ENCODE results near the gene SPAG16.
"Not testable (repeated sequence)": the region's sequence is repeated elsewhere in the genome, so short reads cannot be mapped to it uniquely, and the experiment has no call there.

The SPAG16 gene

GRCh38 chr2:213274143-213274542 lies 10.1 kb upstream of the SPAG16 start:
- no peak for DNase-seq

- no peak for DNase-seq
Measured at GRCh38 chr2:213275265-213275664, 9.0 kb upstream of the SPAG16 start.

- not testable (repeated sequence) for DNase-seq
Measured at GRCh38 chr2:213277134-213277533, 7.1 kb upstream of the SPAG16 start.

GRCh38 chr2:213279116-213279620 lies 5.1 kb upstream of the SPAG16 start:
- DNase-seq: no peak

- no peak for DNase-seq
Measured at GRCh38 chr2:213279971-213280370, 4.3 kb upstream of the SPAG16 start.

GRCh38 chr2:213281156-213281555 lies 3.1 kb upstream of the SPAG16 start:
- DNase-seq: no peak

- no peak for DNase-seq
Measured at GRCh38 chr2:213285404-213285803, 1.1 kb downstream of the SPAG16 start.

- DNase-seq: no peak
Measured at GRCh38 chr2:213286161-213286560, 1.9 kb downstream of the SPAG16 start.

GRCh38 chr2:213288913-213289700 lies 4.8 kb downstream of the SPAG16 start:
- no peak for DNase-seq

GRCh38 chr2:213290501-213290900 lies 6.2 kb downstream of the SPAG16 start:
- DNase-seq: no peak

GRCh38 chr2:213296270-213296669 lies 12.0 kb downstream of the SPAG16 start:
- no peak for DNase-seq

GRCh38 chr2:213306316-213306942 lies 22.2 kb downstream of the SPAG16 start:
- no peak for DNase-seq

- DNase-seq: no peak
Measured at GRCh38 chr2:213315168-213315876, 31.1 kb downstream of the SPAG16 start.

- no peak for DNase-seq
Measured at GRCh38 chr2:213316001-213316735, 31.9 kb downstream of the SPAG16 start.

- no peak for DNase-seq
Measured at GRCh38 chr2:213317929-213318328, 33.7 kb downstream of the SPAG16 start.

- no peak for DNase-seq
Measured at GRCh38 chr2:213320604-213321003, 36.3 kb downstream of the SPAG16 start.

- DNase-seq: no peak
Measured at GRCh38 chr2:213336253-213336770, 52.0 kb downstream of the SPAG16 start.

GRCh38 chr2:213353419-213353818 lies 69.2 kb downstream of the SPAG16 start:
- no peak for DNase-seq

GRCh38 chr2:213376644-213377043 lies 92.4 kb downstream of the SPAG16 start:
- no peak for DNase-seq

GRCh38 chr2:213407027-213407426 lies 122.8 kb downstream of the SPAG16 start:
- not testable (repeated sequence) for DNase-seq

- DNase-seq: not testable (repeated sequence)
Measured at GRCh38 chr2:213408426-213409070, 124.3 kb downstream of the SPAG16 start.

- DNase-seq: not testable (repeated sequence)
Measured at GRCh38 chr2:213410687-213411086, 126.4 kb downstream of the SPAG16 start.

Measured in GF-D8 (cell line).